ENCODE measurements around the gene ZXDC.

GRCh38 chr3:126448136-126448892 lies 27.4 kb downstream of the ZXDC start:
- TF ChIP-seq CTCF (IDR thresholded peaks at IDR 0.05) (no peak), POLR2A (IDR thresholded peaks at IDR 0.05) (no peak), EP300 (IDR thresholded peaks at IDR 0.05) (no peak)

All from ovary (tissue), 3 donors.